Glutamatergic neuron (in vitro differentiated cells): ENCODE measurements around the gene VCAN. TPM values are rescaled to one million over a fixed set of nuclear protein-coding genes. Genes with fewer than 3 reads are reported as not detected.
A peak's percentile ranks its signal among the peaks of the same experiment; 100 is the strongest.

ENCODE experiments used
- DNase-seq: peaks from one replicate; pipeline ENCODE4 v3.0.0; 2022
- H3K27ac Mint-ChIP-seq: one replicate; pipeline ENCODE4 v1.8.0; 2020; ENCODE audit warnings: mild to moderate bottlenecking, mixed read lengths, inconsistent platforms; ENCODE audit not compliant: unreplicated experiment
- H3K27me3 Mint-ChIP-seq: one replicate; pipeline ENCODE4 v1.8.0; 2020; ENCODE audit warnings: mild to moderate bottlenecking, moderate library complexity, mixed read lengths, inconsistent platforms; ENCODE audit not compliant: unreplicated experiment
- H3K36me3 Mint-ChIP-seq: one replicate; pipeline ENCODE4 v1.8.0; 2020; ENCODE audit warnings: mild to moderate bottlenecking, mixed read lengths, inconsistent platforms; ENCODE audit not compliant: unreplicated experiment
- H3K4me1 Mint-ChIP-seq: one replicate; pipeline ENCODE4 v1.8.0; 2020; ENCODE audit warnings: mild to moderate bottlenecking, low read depth, mixed read lengths, inconsistent platforms; ENCODE audit not compliant: unreplicated experiment
- H3K4me3 Mint-ChIP-seq: one replicate; pipeline ENCODE4 v1.8.0; 2020; ENCODE audit warnings: mild to moderate bottlenecking, mixed read lengths, inconsistent platforms; ENCODE audit not compliant: unreplicated experiment
- H3K9me3 Mint-ChIP-seq: one replicate; pipeline ENCODE4 v1.8.0; 2020; ENCODE audit warnings: mild to moderate bottlenecking, moderate library complexity, mixed read lengths, inconsistent platforms; ENCODE audit not compliant: unreplicated experiment
- CTCF ChIP-seq: fragments of 200-600 bp; sonication (generic); IDR thresholded peaks from one replicate; pipeline ENCODE4 v1.5.0; 2021; ENCODE audit not compliant: partially characterized antibody, unreplicated experiment
- long read RNA-seq: library from polyadenylated mRNA; unstranded; transcript quantifications from one replicate; pipeline ENCODE4 v2.0.0, GENCODE V29; 2020; ENCODE audit not compliant: unreplicated experiment
- total RNA-seq: library from RNA; stranded (reverse); fragmentation: NEBNext Ultra II Directional; extraction: Animal tissue kit (Norgen Biotek cat#: 25700); gene quantifications from one replicate; pipeline ENCODE4 v1.2.1, GENCODE V29; 2021; ENCODE audit not compliant: unreplicated experiment

VCAN gene
- total RNA-seq, result 152 TPM
- long read RNA-seq, partial matches to known transcripts, result 1 of 5 reads
- long read RNA-seq, other reads (novel, unspliced or antisense), result 1 of 5 reads

- Mint-ChIP-seq H3K9me3 (peaks cover 14% of the 10 kb centered on the region), H3K36me3 (no peaks in the 10 kb centered on the region), H3K27me3 (peaks cover 15% of the 10 kb centered on the region), H3K27ac (peak within 1 kb of the TSS; percentile 94), H3K4me3 (peak within 1 kb of the TSS; percentile 99), H3K4me1 (peaks cover 20% of the 10 kb centered on the region)
- DNase-seq, result peak; percentile 65
- TF ChIP-seq CTCF, result no peak
These were observed at the start of gene VCAN for GRCh38 chr5:83471405-83472212. TSS of gene VCAN (plus strand) at chr5:83471744. CDS start at chr5:83483519, 11,775 bp downstream.

GRCh38 chr5:83422284-83422683 is 49.3 kb upstream of the VCAN start:
- no peak for TF ChIP-seq CTCF
- peaks cover 3% of the 10 kb centered on the region for H3K9me3 Mint-ChIP-seq
- H3K4me3 Mint-ChIP-seq, result no peak overlapping the region
- H3K27ac Mint-ChIP-seq, result no peak overlapping the region
- no peak for DNase-seq
- H3K27me3 Mint-ChIP-seq, result peaks cover 2% of the 10 kb centered on the region
- no peaks in the 10 kb centered on the region for H3K4me1 Mint-ChIP-seq
- peaks cover 7% of the 10 kb centered on the region for H3K36me3 Mint-ChIP-seq

- Mint-ChIP-seq H3K4me3 (no peak overlapping the region), H3K27me3 (no peaks in the 10 kb centered on the region), H3K4me1 (no peaks in the 10 kb centered on the region), H3K9me3 (no peaks in the 10 kb centered on the region), H3K27ac (no peak overlapping the region), H3K36me3 (no peaks in the 10 kb centered on the region)
- TF ChIP-seq CTCF, result no peak
- DNase-seq, result no peak
These were observed 44.7 kb upstream of the VCAN start for GRCh38 chr5:83426855-83427254.

GRCh38 chr5:83428126-83428525 is 43.4 kb upstream of the VCAN start:
- no peaks in the 10 kb centered on the region for H3K4me1 Mint-ChIP-seq
- H3K9me3 Mint-ChIP-seq, result no peaks in the 10 kb centered on the region
- H3K27me3 Mint-ChIP-seq, result no peaks in the 10 kb centered on the region
- H3K27ac Mint-ChIP-seq, result no peak overlapping the region
- H3K36me3 Mint-ChIP-seq, result no peaks in the 10 kb centered on the region
- TF ChIP-seq CTCF, result no peak
- DNase-seq, result no peak
- no peak overlapping the region for H3K4me3 Mint-ChIP-seq

GRCh38 chr5:83428890-83429289 is 42.7 kb upstream of the VCAN start:
- Mint-ChIP-seq H3K4me1 (no peaks in the 10 kb centered on the region), H3K9me3 (no peaks in the 10 kb centered on the region), H3K27me3 (no peaks in the 10 kb centered on the region), H3K4me3 (no peak overlapping the region), H3K27ac (no peak overlapping the region), H3K36me3 (no peaks in the 10 kb centered on the region)
- no peak for TF ChIP-seq CTCF
- no peak for DNase-seq
